OCI-LY7 (cell line): Measurements from ENCODE around the gene CCDC170. TPM values are rescaled to one million over a fixed set of nuclear protein-coding genes. Genes with fewer than 3 reads are reported as not detected.

Experiments used
- BruUV-seq: library from RNA; stranded (reverse); fragments of 400-500 nt; replicated peaks from 2 replicates; lab custom pipeline; 2021; lab: Mats Ljungman, UMichigan
- CTCF ChIA-PET: fragments of 300-600 bp; sonication (Branson Sonifier 250); formaldehyde crosslinking; loops from one replicate; lab custom pipeline; 2022; ENCODE audit warnings: antibody characterized with exemption; ENCODE audit not compliant: unreplicated experiment; lab: Charles Lee
- POLR2A ChIA-PET: fragments of 300-600 bp; sonication (Branson Sonifier 250); formaldehyde crosslinking; loops from one replicate; lab custom pipeline; 2022; ENCODE audit warnings: antibody characterized with exemption; lab: Charles Lee
- DNase-seq: peaks from one replicate; pipeline ENCODE4 v3.0.0-alpha.2; 2015; ENCODE audit warnings: low spot score
- H2AFZ ChIP-seq: fragments of 200-600 bp; sonication (generic), shearing (Covaris generic); 2 replicates; pipeline ENCODE4 v1.6.1; 2014; ENCODE audit warnings: mild to moderate bottlenecking, antibody characterized with exemption, low read length, moderate library complexity
- H3K27ac ChIP-seq: fragments of 200-600 bp; sonication (generic); 2 replicates; pipeline ENCODE4 v1.5.1; 2014; ENCODE audit warnings: mixed run types, low read depth, mild to moderate bottlenecking, moderate library complexity, low read length, inconsistent platforms; ENCODE audit not compliant: poor library complexity, severe bottlenecking
- H3K36me3 ChIP-seq: fragments of 200-600 bp; sonication (generic); 2 replicates; pipeline ENCODE4 v1.6.1; 2014; ENCODE audit warnings: mild to moderate bottlenecking, antibody characterized with exemption, low read length, moderate library complexity, mixed read lengths; ENCODE audit not compliant: insufficient read depth
- H3K4me1 ChIP-seq: fragments of 200-600 bp; sonication (generic); 2 replicates; pipeline ENCODE4 v1.5.1; 2014; ENCODE audit warnings: mild to moderate bottlenecking, low read length; ENCODE audit not compliant: insufficient read depth, poor library complexity, severe bottlenecking
- H3K4me2 ChIP-seq: fragments of 200-600 bp; sonication (generic); 2 replicates; pipeline ENCODE4 v1.6.1; 2014; ENCODE audit warnings: mild to moderate bottlenecking, low read length
- H3K4me3 ChIP-seq: fragments of 200-600 bp; sonication (generic); 2 replicates; pipeline ENCODE4 v1.5.1; 2014; ENCODE audit warnings: mild to moderate bottlenecking, low read depth, low read length; ENCODE audit not compliant: poor library complexity, severe bottlenecking
- H3K79me2 ChIP-seq: fragments of 200-600 bp; sonication (generic); 2 replicates; pipeline ENCODE4 v1.6.1; 2016; ENCODE audit warnings: low read depth, mild to moderate bottlenecking, low read length, moderate library complexity, mixed read lengths; ENCODE audit not compliant: insufficient read depth
- H3K9me2 ChIP-seq: fragments of 200-600 bp; sonication (generic); 2 replicates; pipeline ENCODE4 v1.6.1; 2016; ENCODE audit warnings: mild to moderate bottlenecking, low read length, mixed read lengths; ENCODE audit not compliant: insufficient read depth
- H3K9me3 ChIP-seq: fragments of 200-600 bp; sonication (generic); 2 replicates; pipeline ENCODE4 v1.6.1; 2014; ENCODE audit warnings: mild to moderate bottlenecking, mixed run types, low read length, mixed read lengths
- H4K20me1 ChIP-seq: fragments of 200-600 bp; sonication (generic); 2 replicates; pipeline ENCODE4 v1.6.1; 2014; ENCODE audit warnings: mild to moderate bottlenecking, antibody characterized with exemption, low read length, moderate library complexity, mixed read lengths; ENCODE audit not compliant: insufficient read depth
- CTCF ChIP-seq: fragments of 200-600 bp; sonication (generic); conservative IDR thresholded peaks from 2 replicates; pipeline ENCODE4 v1.5.1; 2014; ENCODE audit warnings: mild to moderate bottlenecking, antibody characterized with exemption, low read length, moderate library complexity, mixed read lengths
- EZH2phosphoT487 ChIP-seq: fragments of 200-600 bp; sonication (generic); IDR thresholded peaks from 2 replicates; pipeline ENCODE4 v1.6.1; 2018; ENCODE audit warnings: low read depth, borderline replicate concordance, mild to moderate bottlenecking, mixed run types, antibody characterized with exemption, low read length, moderate library complexity, mixed read lengths
- intact Hi-C: fragments of 100-400 bp; cut with micrococcal nuclease; formaldehyde crosslinking; loops from one replicate; pipeline ENCODE4 v1.10.0; 2022; ENCODE audit not compliant: unreplicated experiment
- total RNA-seq, 2 experiments: library from RNA; depleted of rRNA in 1 of 2; stranded (reverse); fragments of >200 nt in 1 of 2; shearing (Covaris generic) in 1 of 2; gene quantifications; 2 replicates each; pipeline ENCODE4 v1.2.3, GENCODE V29; 2014 to 2022

CCDC170 gene
- total RNA-seq, 2 experiments from 2014 or later = not detected

GRCh38 chr6:151630387-151630786, 136.6 kb downstream of the CCDC170 start:
- CTCF ChIA-PET = no interaction called here
- Histone ChIP-seq H3K4me3 (no peak overlapping the region), H3K79me2 (no peaks in the 10 kb centered on the region), H3K4me2 (no peak overlapping the region), H2AFZ (no peak overlapping the region), H3K36me3 (no peaks in the 10 kb centered on the region), H4K20me1 (no peaks in the 10 kb centered on the region), H3K9me2 (no peaks in the 10 kb centered on the region), H3K9me3 (no peaks in the 10 kb centered on the region), H3K27ac (no peak overlapping the region), H3K4me1 (no peaks in the 10 kb centered on the region)
- no peak for DNase-seq
- POLR2A ChIA-PET = interaction anchor here (0.6 kb wide), 1 partner anchor 119 kb away, joined by 4 read pairs; no protein-coding TSS in a partner anchor
- intact Hi-C loops = no loop called here
- TF ChIP-seq CTCF (no peak), EZH2phosphoT487 (no peak)
- no TSS peak for BruUV-seq

GRCh38 chr6:151630991-151631655, 137.3 kb downstream of the CCDC170 start:
- CTCF ChIA-PET = no interaction called here
- H4K20me1 ChIP-seq = no peaks in the 10 kb centered on the region
- H3K9me2 ChIP-seq = no peaks in the 10 kb centered on the region
- POLR2A ChIA-PET = no interaction called here
- H3K79me2 ChIP-seq = no peaks in the 10 kb centered on the region
- DNase-seq = no peak
- no peak overlapping the region for H3K4me2 ChIP-seq
- H3K4me3 ChIP-seq = no peak overlapping the region
- intact Hi-C loops = no loop called here
- no peaks in the 10 kb centered on the region for H3K4me1 ChIP-seq
- BruUV-seq = no TSS peak
- no peak overlapping the region for H2AFZ ChIP-seq
- H3K27ac ChIP-seq = no peak overlapping the region
- no peak for TF ChIP-seq EZH2phosphoT487
- H3K9me3 ChIP-seq = no peaks in the 10 kb centered on the region
- no peaks in the 10 kb centered on the region for H3K36me3 ChIP-seq

DNA sequence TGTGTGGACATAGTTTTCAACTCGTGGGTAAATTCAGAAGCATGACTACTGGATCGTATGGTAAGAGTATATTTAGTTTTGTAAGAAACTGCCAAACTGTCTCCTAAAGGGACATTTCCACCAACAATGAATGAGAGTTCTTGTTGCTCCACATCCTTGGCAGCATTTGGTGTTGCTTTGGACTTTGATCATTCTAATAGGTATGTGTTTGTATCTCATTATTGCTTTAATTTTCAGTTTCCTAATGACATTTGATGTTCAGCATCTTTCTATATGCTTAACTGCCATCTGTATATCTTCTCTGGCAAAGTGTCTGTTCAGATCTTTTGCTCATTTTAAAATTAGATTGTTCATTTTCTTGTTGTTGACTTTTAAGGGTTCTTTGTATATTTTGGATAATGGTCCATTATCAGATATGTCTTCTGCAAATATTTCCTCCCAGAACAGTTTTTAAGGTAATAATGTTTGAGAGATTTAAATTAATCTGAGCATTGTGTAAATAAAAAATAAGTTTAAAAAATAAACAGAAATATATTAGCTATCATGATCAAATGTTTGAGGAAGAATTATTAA, 138.7 kb downstream of the CCDC170 start:
- no peak overlapping the region for H2AFZ ChIP-seq
- H3K4me3 ChIP-seq = no peak overlapping the region
- DNase-seq = no peak
- H3K4me1 ChIP-seq = no peaks in the 10 kb centered on the region
- no peak overlapping the region for H3K27ac ChIP-seq
- H4K20me1 ChIP-seq = no peaks in the 10 kb centered on the region
- ChIA-PET POLR2A (no interaction called here), CTCF (no interaction called here)
- H3K4me2 ChIP-seq = no peak overlapping the region
- no peaks in the 10 kb centered on the region for H3K9me2 ChIP-seq
- H3K9me3 ChIP-seq = no peaks in the 10 kb centered on the region
- no peak for TF ChIP-seq CTCF
- TF ChIP-seq EZH2phosphoT487 = no peak
- no TSS peak for BruUV-seq
- H3K36me3 ChIP-seq = no peaks in the 10 kb centered on the region
- H3K79me2 ChIP-seq = no peaks in the 10 kb centered on the region
- intact Hi-C loops = no loop called here
